ENCODE results near the gene ITGB7. TPM values are rescaled to one million over a fixed set of nuclear protein-coding genes. Genes with fewer than 3 reads are reported as not detected.

ITGB7 gene
- total and polyA plus RNA-seq, 2 of the 4 experiments (the other 2 are of a cell fraction), result 0.18 to 0.44 TPM

DNA sequence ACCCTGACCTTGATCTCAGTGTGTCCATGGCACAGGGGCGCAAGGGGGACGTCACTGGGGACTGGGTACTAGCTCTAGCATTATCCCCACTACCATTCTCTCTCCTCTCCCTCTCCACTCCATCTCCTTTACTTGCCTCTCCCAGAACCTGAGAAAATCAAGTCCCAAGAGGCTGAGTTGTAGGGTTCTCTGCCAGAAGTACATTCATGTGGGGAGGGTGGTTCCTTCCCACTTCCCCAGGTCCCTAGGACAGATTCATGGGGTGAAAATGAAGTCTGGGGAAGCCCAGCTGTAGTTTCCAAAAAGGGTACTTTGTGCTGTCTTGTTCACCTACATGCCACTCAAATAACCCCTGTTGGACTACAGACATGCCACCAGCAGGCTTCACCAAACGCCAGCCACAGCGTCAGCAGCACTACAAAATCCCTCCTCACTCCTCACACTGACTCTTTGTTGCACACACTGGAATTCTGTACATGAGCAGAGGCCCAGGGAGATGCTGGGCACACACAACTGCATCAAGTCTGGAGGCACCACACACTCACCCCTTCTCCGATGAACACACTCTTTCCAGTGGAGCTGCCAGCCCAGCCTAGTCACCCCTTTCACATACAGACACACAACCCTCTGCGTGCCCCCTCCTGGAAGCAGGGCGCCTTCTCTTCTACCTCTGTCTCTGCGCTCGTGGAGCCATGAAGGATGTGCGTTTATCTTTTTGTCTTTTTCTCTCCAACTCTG is 18.0 kb upstream of the ITGB7 start:
- Histone ChIP-seq H3K14ac (replicated peaks; ENCODE audit: low read depth, low read length) (0 out of 2 replicates have a peak overlapping the region, but pooled peaks have one; percentile 32), H2BK5ac (ENCODE audit: low read depth, low read length, poor library complexity, severe bottlenecking) (peak overlapping the region; percentile 7), H3K56ac (ENCODE audit: extremely low read depth, insufficient read depth, low read length) (no peak overlapping the region), H2BK20ac (ENCODE audit: low read depth, low read length) (0 out of 2 replicates have a peak overlapping the region, but pooled peaks have one; percentile 9), H3K79me1 (ENCODE audit: low read depth in 1 of 2, low read length in 2 of 2) (peaks cover 0 to 38% of the 10 kb centered on the region in 2 experiments; a peak in 2 of 4 replicates), H3K9me1 (ENCODE audit: insufficient read depth, low read length) (peaks cover 26% of the 10 kb centered on the region), H2BK120ac (ENCODE audit: low read depth, low read length) (no peak overlapping the region), H3K36me3 (ENCODE audit: control insufficient read depth, insufficient read depth, low read length) (peaks cover 4% of the 10 kb centered on the region; the same call in 1 of the 2 replicates), H3K9ac (ENCODE audit: low read depth, low read length) (no peak overlapping the region), H2AK9ac (replicated peaks; ENCODE audit: low read depth, low read length, poor library complexity) (peak overlapping the region; percentile 71), H3K4me3 (ENCODE audit: insufficient read depth, low read depth, low read length) (no peak overlapping the region), H4K20me1 (ENCODE audit: insufficient read depth, low read length) (peaks cover 4% of the 10 kb centered on the region), H4K91ac (ENCODE audit: insufficient read depth, low read depth, low read length) (no peak overlapping the region), H3K4me2 (ENCODE audit: low read depth, low read length) (no peak overlapping the region), H3K27me3 (ENCODE audit: control insufficient read depth, insufficient read depth, low read length) (no peaks in the 10 kb centered on the region), H3K4ac (ENCODE audit: low read depth, low read length) (peak overlapping the region; percentile 54), H3K4me1 (ENCODE audit: control insufficient read depth, insufficient read depth, low read length) (peaks cover 32% of the 10 kb centered on the region), H3K18ac (ENCODE audit: low read depth, low read length) (no peak overlapping the region), H2AK5ac (ENCODE audit: low read depth, low read length) (no peak overlapping the region; the same call in none of the 2 replicates), H3K27ac (ENCODE audit: insufficient read depth, low read length) (peak overlapping the region; percentile 37; the same call in 1 of the 2 replicates), H2BK15ac (ENCODE audit: low read depth, low read length) (no peak overlapping the region), H3K23ac (ENCODE audit: low read depth, low read length) (no peak overlapping the region), H4K5ac (ENCODE audit: low read depth, low read length) (no peak overlapping the region; the same call in 1 of the 2 replicates), H4K8ac (ENCODE audit: low read depth in 2 of 2, low read length in 2 of 2) (peak overlapping the region in 1 of 2 experiments; percentile 42; a peak in 2 of 4 replicates), H2AFZ (replicated peaks; ENCODE audit: low read length, poor library complexity) (no peak overlapping the region), H3K9me3 (ENCODE audit: control insufficient read depth, insufficient read depth, low read length) (no peaks in the 10 kb centered on the region)
- BruUV-seq (replicated peaks), result no TSS peak
- no peak for ATAC-seq (ENCODE audit: low read depth)
- in situ Hi-C loops (cut with MboI; ENCODE audit: low sequenced_read_pairs), result no loop called here
- WGBS, 2 experiments (ENCODE audit: extremely low coverage in 2 of 2, insufficient read length in 1 of 2), result 74% methylated on average over 5 of the region's 10 CpGs; no CpG with 5 or more reads in 1 of the 2 experiments
- TF ChIP-seq POLR2A (IDR thresholded peaks at IDR 0.05; ENCODE audit: low read depth, low read length) (no peak), NFE2L2 (IDR thresholded peaks at IDR 0.05; ENCODE audit: low read depth, low read length) (no peak), MAFK (IDR thresholded peaks at IDR 0.05; ENCODE audit: low read depth, low read length) (no peak), CEBPB (IDR thresholded peaks at IDR 0.05; ENCODE audit: low read depth, low read length) (no peak), MXI1 (IDR thresholded peaks at IDR 0.05; ENCODE audit: borderline replicate concordance, low read depth, low read length) (no peak), FOS (IDR thresholded peaks at IDR 0.05; ENCODE audit: low read depth, low read length) (no peak), MAZ (IDR thresholded peaks at IDR 0.05; ENCODE audit: borderline replicate concordance, low read depth, low read length) (no peak), SMC3 (IDR thresholded peaks at IDR 0.05; ENCODE audit: low read depth, low read length) (no peak), RCOR1 (IDR thresholded peaks at IDR 0.05; ENCODE audit: insufficient replicate concordance, low read length) (no peak), RFX5 (IDR thresholded peaks at IDR 0.05; ENCODE audit: low read depth, low read length) (no peak)
- dilution Hi-C loops (cut with HindIII; ENCODE audit: low sequenced_read_pairs, unreplicated experiment), result no loop called here
- intact Hi-C loops (cut with micrococcal nuclease), result no loop called here
- ChIA-PET POLR2A (ENCODE audit: unreplicated experiment) (no interaction called here), CTCF (no interaction called here)
- DNase-seq, result no peak
